NB4 (cell line): ENCODE measurements around the gene TMPRSS9.

Experiments
- POLR2A ChIP-seq: IDR thresholded peaks from 2 replicates; pipeline ENCODE4 v1.6.1; 2011; ENCODE audit warnings: mild to moderate bottlenecking; ENCODE audit not compliant: insufficient read length; ENCODE audit errors: extremely low read depth
- TF ChIP-seq, protein P1 (sequence below): IDR thresholded peaks from one replicate; pipeline ENCODE4 v1.5.1; 2012; ENCODE audit warnings: low read depth, low read length

DNA sequence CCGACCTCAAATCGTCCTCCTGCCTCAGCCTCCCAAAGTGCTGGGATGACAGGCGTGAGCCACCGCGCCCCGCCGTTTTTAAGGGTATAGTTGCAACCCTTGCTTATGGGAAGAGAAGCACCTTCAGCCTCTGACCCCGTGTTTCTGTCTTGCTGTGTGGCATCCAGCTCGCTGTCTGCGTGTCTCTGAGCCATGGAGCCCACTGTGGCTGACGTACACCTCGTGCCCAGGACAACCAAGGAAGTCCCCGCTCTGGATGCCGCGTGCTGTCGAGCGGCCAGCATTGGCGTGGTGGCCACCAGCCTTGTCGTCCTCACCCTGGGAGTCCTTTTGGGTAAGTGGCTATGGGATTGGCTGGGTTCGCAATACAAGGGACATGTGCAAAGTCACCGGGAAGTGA lies 29.5 kb downstream of the TMPRSS9 start:
- no peak for TF ChIP-seq POLR2A
- TF ChIP-seq, protein P1, sequence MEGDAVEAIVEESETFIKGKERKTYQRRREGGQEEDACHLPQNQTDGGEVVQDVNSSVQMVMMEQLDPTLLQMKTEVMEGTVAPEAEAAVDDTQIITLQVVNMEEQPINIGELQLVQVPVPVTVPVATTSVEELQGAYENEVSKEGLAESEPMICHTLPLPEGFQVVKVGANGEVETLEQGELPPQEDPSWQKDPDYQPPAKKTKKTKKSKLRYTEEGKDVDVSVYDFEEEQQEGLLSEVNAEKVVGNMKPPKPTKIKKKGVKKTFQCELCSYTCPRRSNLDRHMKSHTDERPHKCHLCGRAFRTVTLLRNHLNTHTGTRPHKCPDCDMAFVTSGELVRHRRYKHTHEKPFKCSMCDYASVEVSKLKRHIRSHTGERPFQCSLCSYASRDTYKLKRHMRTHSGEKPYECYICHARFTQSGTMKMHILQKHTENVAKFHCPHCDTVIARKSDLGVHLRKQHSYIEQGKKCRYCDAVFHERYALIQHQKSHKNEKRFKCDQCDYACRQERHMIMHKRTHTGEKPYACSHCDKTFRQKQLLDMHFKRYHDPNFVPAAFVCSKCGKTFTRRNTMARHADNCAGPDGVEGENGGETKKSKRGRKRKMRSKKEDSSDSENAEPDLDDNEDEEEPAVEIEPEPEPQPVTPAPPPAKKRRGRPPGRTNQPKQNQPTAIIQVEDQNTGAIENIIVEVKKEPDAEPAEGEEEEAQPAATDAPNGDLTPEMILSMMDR = no peak
